GM10266 (cell line): Measurements from ENCODE around the gene GBA3.

Source experiments
- DNase-seq: peaks from one replicate; pipeline ENCODE4 v3.0.0; 2012; ENCODE audit errors: extremely low spot score
- TF ChIP-seq, protein P1 (sequence below): IDR thresholded peaks from 2 replicates; pipeline ENCODE4 v1.5.1; 2012; ENCODE audit warnings: mild to moderate bottlenecking, low read depth; ENCODE audit not compliant: control insufficient read depth, insufficient read depth; ENCODE audit errors: missing control alignments

Gene GBA3

DNA sequence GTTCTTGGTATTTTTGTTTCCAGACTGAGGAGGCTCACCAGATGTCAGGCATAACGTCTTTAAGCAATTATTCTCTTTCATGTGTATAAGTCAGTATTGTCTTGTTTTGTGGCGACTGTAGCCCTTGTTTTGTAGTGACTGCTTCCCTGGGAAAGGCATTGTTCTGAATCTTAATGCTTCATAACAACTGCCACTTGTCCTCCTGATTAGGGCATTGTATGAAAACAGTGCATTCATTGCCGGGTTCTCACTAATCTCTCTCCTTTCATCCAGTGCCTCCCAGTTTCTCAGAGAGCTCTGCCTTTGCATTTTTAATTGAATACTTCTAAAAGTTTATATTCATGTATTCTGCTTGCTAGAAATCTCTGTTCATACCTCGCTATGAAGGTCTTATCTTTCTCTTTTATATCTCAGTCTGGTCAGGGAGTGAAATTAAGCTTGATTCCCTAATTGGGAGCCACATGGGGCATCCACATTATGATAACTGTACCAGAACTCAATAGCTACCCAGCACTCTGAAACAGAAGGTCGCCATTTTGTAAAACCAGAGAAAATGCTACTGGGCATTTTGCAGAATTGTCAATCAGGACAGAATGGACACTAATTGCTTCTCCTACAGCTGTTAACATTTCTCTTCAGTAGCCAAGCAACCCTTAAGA lies 149.8 kb downstream of the GBA3 start:
- no peak for DNase-seq
- TF ChIP-seq, protein P1, sequence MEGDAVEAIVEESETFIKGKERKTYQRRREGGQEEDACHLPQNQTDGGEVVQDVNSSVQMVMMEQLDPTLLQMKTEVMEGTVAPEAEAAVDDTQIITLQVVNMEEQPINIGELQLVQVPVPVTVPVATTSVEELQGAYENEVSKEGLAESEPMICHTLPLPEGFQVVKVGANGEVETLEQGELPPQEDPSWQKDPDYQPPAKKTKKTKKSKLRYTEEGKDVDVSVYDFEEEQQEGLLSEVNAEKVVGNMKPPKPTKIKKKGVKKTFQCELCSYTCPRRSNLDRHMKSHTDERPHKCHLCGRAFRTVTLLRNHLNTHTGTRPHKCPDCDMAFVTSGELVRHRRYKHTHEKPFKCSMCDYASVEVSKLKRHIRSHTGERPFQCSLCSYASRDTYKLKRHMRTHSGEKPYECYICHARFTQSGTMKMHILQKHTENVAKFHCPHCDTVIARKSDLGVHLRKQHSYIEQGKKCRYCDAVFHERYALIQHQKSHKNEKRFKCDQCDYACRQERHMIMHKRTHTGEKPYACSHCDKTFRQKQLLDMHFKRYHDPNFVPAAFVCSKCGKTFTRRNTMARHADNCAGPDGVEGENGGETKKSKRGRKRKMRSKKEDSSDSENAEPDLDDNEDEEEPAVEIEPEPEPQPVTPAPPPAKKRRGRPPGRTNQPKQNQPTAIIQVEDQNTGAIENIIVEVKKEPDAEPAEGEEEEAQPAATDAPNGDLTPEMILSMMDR, result no peak

DNA sequence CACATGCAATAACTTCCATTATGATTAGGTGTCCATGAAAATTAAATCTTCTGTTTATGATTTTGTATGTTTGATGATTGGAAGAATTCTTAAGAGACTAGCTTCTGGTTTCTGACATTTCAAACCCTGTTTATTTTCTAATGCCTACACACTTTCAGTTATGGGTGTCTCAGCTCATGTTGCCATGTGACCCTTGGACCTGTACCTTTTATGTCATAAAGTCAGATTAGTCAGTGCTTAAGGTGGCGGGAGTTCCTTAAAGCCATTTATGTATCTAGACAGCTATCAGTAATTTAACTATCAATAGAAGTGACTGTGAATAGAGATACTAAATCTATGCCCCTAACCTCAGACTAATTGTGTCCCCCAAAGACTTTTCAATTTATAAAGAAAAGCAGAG lies 155.6 kb downstream of the GBA3 start:
- TF ChIP-seq, protein P1, result no peak
- no peak for DNase-seq

DNA sequence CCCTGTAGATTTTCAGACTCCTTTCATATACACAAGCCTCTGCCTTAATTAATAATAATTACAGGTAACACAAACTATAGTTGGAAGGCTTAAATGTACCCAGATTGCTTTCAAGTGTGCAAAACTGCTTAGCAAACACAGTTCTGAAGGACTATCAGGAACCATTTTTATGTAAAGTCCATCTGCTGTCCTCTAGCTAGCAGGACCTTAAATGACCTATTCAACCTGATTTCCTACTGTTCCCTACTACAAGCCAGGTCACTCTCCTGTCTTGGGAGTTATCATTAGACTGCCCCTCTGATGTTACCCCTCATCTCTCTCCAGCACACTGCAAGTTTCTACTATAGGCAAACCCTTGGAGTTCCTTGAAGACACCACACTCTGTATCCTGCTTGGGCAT lies 157.3 kb downstream of the GBA3 start:
- no peak for DNase-seq

DNA sequence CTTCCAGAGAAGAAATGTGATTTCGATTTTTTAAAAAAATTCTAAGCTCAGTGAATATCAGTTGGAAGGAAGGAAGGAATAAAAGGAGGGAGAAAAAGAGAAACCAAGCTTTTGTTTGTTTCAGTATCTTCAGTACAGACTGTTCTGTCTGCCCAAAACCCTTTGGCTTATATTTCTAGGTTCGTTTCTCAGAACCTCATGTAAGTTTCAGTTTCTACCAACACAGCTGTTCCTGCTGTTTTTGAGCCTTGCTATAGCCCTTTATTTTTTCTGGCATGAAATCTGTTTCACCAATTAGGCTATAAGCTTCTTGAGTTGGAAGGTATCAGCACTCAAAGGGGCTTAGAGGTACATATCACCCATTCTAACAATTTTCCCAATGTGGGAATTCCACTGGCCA lies 157.9 kb downstream of the GBA3 start:
- DNase-seq, result no peak
- TF ChIP-seq, protein P1, result no peak

More for the DNA sequence above, 157.3 kb downstream of the GBA3 start:
- TF ChIP-seq, protein P1, result no peak

DNA sequence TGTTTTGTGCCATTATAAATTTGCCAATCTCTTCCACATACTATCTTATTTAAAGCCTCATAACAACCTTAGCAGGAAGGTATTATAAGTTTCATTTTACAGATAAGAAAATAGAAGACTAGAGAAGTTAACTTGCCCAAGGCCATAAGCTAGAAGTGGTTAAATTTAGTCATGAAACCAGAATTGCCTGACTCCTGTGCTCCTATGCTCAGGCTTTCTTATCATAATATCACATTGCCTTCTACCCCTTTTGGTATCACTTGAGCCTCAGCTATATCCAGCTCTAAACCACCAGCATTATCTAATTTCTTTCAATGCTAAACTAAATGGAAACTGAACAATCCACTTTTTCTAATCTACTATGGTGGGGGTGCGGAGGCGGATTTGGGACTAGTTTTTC lies 164.7 kb downstream of the GBA3 start:
- TF ChIP-seq, protein P1, result no peak
- DNase-seq, result no peak

DNA sequence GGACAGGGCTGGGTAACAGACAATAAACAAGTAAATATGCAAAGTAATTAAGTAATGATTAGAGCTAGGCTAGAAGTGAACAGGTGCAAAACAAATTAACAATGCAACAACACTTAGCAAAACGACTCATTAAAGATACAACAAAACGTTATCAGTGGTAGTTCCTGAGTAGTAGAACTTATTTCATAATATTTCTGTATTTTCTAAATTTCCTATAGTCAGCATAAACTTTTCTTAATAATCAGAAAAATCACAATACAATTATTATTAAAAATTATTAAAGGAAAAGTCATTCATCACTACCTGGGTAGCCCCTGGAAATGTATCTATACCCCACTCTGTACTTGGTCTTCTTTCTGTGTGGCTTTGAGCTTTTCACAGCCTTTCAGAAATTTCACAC lies 166.6 kb downstream of the GBA3 start:
- TF ChIP-seq, protein P1, result no peak
- no peak for DNase-seq
